Pancreas (tissue), 10 donors: Measurements from ENCODE around the gene YEATS2. TPM values are rescaled to one million over a fixed set of nuclear protein-coding genes. Genes with fewer than 3 reads are reported as not detected.

Source experiments
- ATAC-seq, 4 donors: fragments of 200-7000 bp; cut with Tn5 transposase; one replicate each; pipeline versions ENCODE4 v1.8.0 to v1.9.1; 2020; ENCODE audit warnings: mild to moderate bottlenecking in 4 of 4, moderate library complexity in 4 of 4
- DNase-seq, 6 donors: peaks; one replicate each; pipeline ENCODE4 v3.0.0-alpha.2; 2020
- FAIRE-seq: peaks from 2 replicates; lab custom pipeline; 2012; peaks lifted over from hg19 to GRCh38; lab: Jason Lieb, UNC
- H3K27ac ChIP-seq, 4 donors: fragments of 200-600 bp; sonication (generic); 1 replicate in 3 of 4; 2 replicates in 1 of 4; pipeline versions ENCODE4 v1.5.0 to v1.8.0; 2020
- H3K27me3 ChIP-seq, 4 donors: fragments of 200-600 bp; one replicate each; pipeline ENCODE4 v1.8.0; 2021
- H3K36me3 ChIP-seq, 3 donors: fragments of 200-600 bp; sonication (generic) in 1 of 3; one replicate each; pipeline versions ENCODE4 v1.5.0 to v1.8.0; 2020 to 2021
- H3K4me1 ChIP-seq, 3 donors: fragments of 200-600 bp; one replicate each; pipeline ENCODE4 v1.8.0; 2021
- H3K4me3 ChIP-seq, 4 donors: fragments of 200-600 bp; sonication (generic) in 2 of 4; one replicate each; pipeline versions ENCODE4 v1.5.0 to v1.8.0; 2020 to 2021
- H3K9me3 ChIP-seq, 4 donors: fragments of 200-600 bp; one replicate each; pipeline ENCODE4 v1.8.0; 2021
- CTCF ChIP-seq, 4 donors: fragments of 200-600 bp; sonication (generic) in 3 of 4; IDR thresholded peaks; one replicate each; pipeline versions ENCODE4 v1.5.0 to v1.8.0; 2021; ENCODE audit warnings: antibody characterized with exemption in 4 of 4
- WGBS, 2 donors: extraction: QIAGEN DNeasy Blood & Tissue Kit; methylation state at CpG; one replicate each; pipeline ENCODE4 v1.1.7; 2013; 5-methylcytosine and 5-hydroxymethylcytosine counted together
- intact Hi-C, 3 donors: fragments of 100-400 bp; cut with DNase I; formaldehyde crosslinking; loops; one replicate each; pipeline versions ENCODE4 v1.11.1 to v1.14.2; 2022
- polyA plus RNA-seq, 2 donors: library from polyadenylated mRNA; stranded (reverse); fragments of 200-250 nt; gene quantifications; one replicate each; pipeline ENCODE4 v1.2.3, GENCODE V29; 2013
- total RNA-seq, 6 donors: library from RNA; stranded (reverse); fragmentation: NEBNext Ultra II Directional in 4 of 6; extraction: Animal tissue kit (Norgen Biotek cat#: 25700) in 4 of 6; gene quantifications; one replicate each; pipeline versions ENCODE4 v1.2.1 to v1.2.4, GENCODE V29; 2021 to 2023
- donor health status: healthy with polysubstance abuse.
- donor health status: DM: no; HTN: no; CAD: no; lungs with moderate emphysema.
- donor health status: DM: no; HTN: no; CAD: no.
- donor health status: control.
- donor health status: control.
- donor health status: Bipolar disorder and iron deficiency.
- donor health status: DM: yes; HTN: yes; CAD: no.
- donor health status: DM: no; HTN: no; CAD: no.
- donor health status: DM: no; HTN: no; CAD: no.
- donor health status: DM: yes; HTN: yes; CAD: no.

YEATS2 gene
- total and polyA plus RNA-seq, 8 donors = 5.7 to 12.8 (median 6.4) TPM

- ATAC-seq (no peak), DNase-seq (no peak), FAIRE-seq (no peak)
- Histone ChIP-seq H3K9me3 (no peaks in the 10 kb centered on the region), H3K27me3 (no peaks in the 10 kb centered on the region), H3K4me1 (no peaks in the 10 kb centered on the region), H3K27ac (no peak overlapping the region), H3K4me3 (no peak overlapping the region), H3K36me3 (peaks cover 0 to 13% (median 3%) of the 10 kb centered on the region in 3 donors)
- intact Hi-C loops = no loop called here
- TF ChIP-seq CTCF (IDR thresholded peaks at IDR 0.05) = no peak
- 88 to 95% methylated on average over 4 of the region's 4 CpGs for WGBS, 2 donors
Observed at GRCh38 chr3:183789826-183790225, 92.2 kb downstream of the YEATS2 start.

GRCh38 chr3:183790700-183791099 lies 93.1 kb downstream of the YEATS2 start:
- 94 to 95% methylated on average over 16 of the region's 16 CpGs for WGBS, 2 donors
- Histone ChIP-seq H3K27me3 (no peaks in the 10 kb centered on the region), H3K4me3 (no peak overlapping the region), H3K36me3 (peaks cover 0 to 13% (median 3%) of the 10 kb centered on the region in 3 donors), H3K9me3 (no peaks in the 10 kb centered on the region), H3K27ac (no peak overlapping the region), H3K4me1 (no peaks in the 10 kb centered on the region)
- intact Hi-C loops = no loop called here
- FAIRE-seq (no peak), DNase-seq (no peak), ATAC-seq (no peak)
- TF ChIP-seq CTCF (IDR thresholded peaks at IDR 0.05) = no peak

- FAIRE-seq (no peak), ATAC-seq (no peak), DNase-seq (no peak)
- no peaks in the 10 kb centered on the region for H3K27me3 ChIP-seq
- peaks cover 0 to 5% (median 0%) of the 10 kb centered on the region in 3 donors for H3K36me3 ChIP-seq
- intact Hi-C loops = no loop called here
- H3K9me3 ChIP-seq = no peaks in the 10 kb centered on the region
- H3K27ac ChIP-seq = no peak overlapping the region
- H3K4me3 ChIP-seq = no peak overlapping the region
- no peak for TF ChIP-seq CTCF (IDR thresholded peaks at IDR 0.05)
- WGBS, 2 donors = 65 to 71% methylated on average over 6 of the region's 6 CpGs
- H3K4me1 ChIP-seq = no peaks in the 10 kb centered on the region
Observed at GRCh38 chr3:183792976-183793375, 95.4 kb downstream of the YEATS2 start.

- intact Hi-C loops = no loop called here
- Histone ChIP-seq H3K27me3 (no peaks in the 10 kb centered on the region), H3K9me3 (no peaks in the 10 kb centered on the region), H3K27ac (no peak overlapping the region), H3K4me1 (no peaks in the 10 kb centered on the region), H3K4me3 (no peak overlapping the region), H3K36me3 (peaks cover 0 to 6% (median 0%) of the 10 kb centered on the region in 3 donors)
- FAIRE-seq (no peak), ATAC-seq (no peak), DNase-seq (no peak)
- no peak for TF ChIP-seq CTCF (IDR thresholded peaks at IDR 0.05)
- WGBS, 2 donors = 95 to 99% methylated on average over 4 of the region's 4 CpGs
Observed at GRCh38 chr3:183794452-183794851, 96.9 kb downstream of the YEATS2 start.

- Histone ChIP-seq H3K4me3 (no peak overlapping the region), H3K36me3 (peaks cover 0 to 8% (median 3%) of the 10 kb centered on the region in 3 donors), H3K27me3 (no peaks in the 10 kb centered on the region), H3K9me3 (no peaks in the 10 kb centered on the region), H3K27ac (no peak overlapping the region), H3K4me1 (no peaks in the 10 kb centered on the region)
- DNase-seq (no peak), ATAC-seq (no peak), FAIRE-seq (no peak)
- no peak for TF ChIP-seq CTCF (IDR thresholded peaks at IDR 0.05)
- intact Hi-C loops = no loop called here
- whole genome bisulfite sequencing, 2 donors = 86 to 93% methylated on average over 6 of the region's 6 CpGs
Observed at GRCh38 chr3:183796372-183796771, 98.8 kb downstream of the YEATS2 start.
